Right renal pelvis (tissue), 4 donors: ENCODE measurements around the gene SGCA. TPM values are rescaled to one million over a fixed set of nuclear protein-coding genes. Genes with fewer than 3 reads are reported as not detected.

ENCODE experiments used
- DNase-seq, 4 donors: peaks; one replicate each; pipeline ENCODE4 v3.0.0-alpha.2; 2013; ENCODE audit warnings: low read depth in 4 of 4, low spot score in 3 of 4, missing footprints in 1 of 4
- polyA plus RNA-seq, 4 donors: library from polyadenylated mRNA; unstranded; fragments of 120-200 nt; gene quantifications; one replicate each; pipeline ENCODE4 v1.2.1, GENCODE V29; 2013; ENCODE audit not compliant: insufficient read length in 4 of 4

SGCA gene
- polyA plus RNA-seq, 4 donors, result 0.79 to 1.2 (median 1.0) TPM

- no peak for DNase-seq
Observed at GRCh38 chr17:50133769-50134099, 32.1 kb upstream of the SGCA start.

GRCh38 chr17:50134206-50135110 lies 31.3 kb upstream of the SGCA start:
- no peak for DNase-seq

- no peak for DNase-seq
Observed at GRCh38 chr17:50135316-50136095, 30.3 kb upstream of the SGCA start.

GRCh38 chr17:50136096-50136687 lies 29.6 kb upstream of the SGCA start:
- no peak for DNase-seq

- no peak for DNase-seq
Observed at GRCh38 chr17:50137042-50137441, 28.8 kb upstream of the SGCA start.

- no peak for DNase-seq
Observed at GRCh38 chr17:50139185-50139783, 26.5 kb upstream of the SGCA start.

- no peak for DNase-seq
Observed at GRCh38 chr17:50139950-50140885, 25.6 kb upstream of the SGCA start.

GRCh38 chr17:50141026-50141744 lies 24.6 kb upstream of the SGCA start:
- no peak for DNase-seq

GRCh38 chr17:50141745-50142110 lies 24.1 kb upstream of the SGCA start:
- no peak for DNase-seq

GRCh38 chr17:50143461-50144176 lies 22.2 kb upstream of the SGCA start:
- no peak for DNase-seq

- DNase-seq, result no peak
Observed at GRCh38 chr17:50144355-50144754, 21.4 kb upstream of the SGCA start.

- DNase-seq, result no peak
Observed at GRCh38 chr17:50144845-50145531, 20.8 kb upstream of the SGCA start.

- no peak for DNase-seq
Observed at GRCh38 chr17:50145532-50146229, 20.1 kb upstream of the SGCA start.

GRCh38 chr17:50146230-50146926 lies 19.4 kb upstream of the SGCA start:
- DNase-seq, result no peak

GRCh38 chr17:50146927-50147665 lies 18.7 kb upstream of the SGCA start:
- DNase-seq, result no peak

GRCh38 chr17:50147841-50148225 lies 18.0 kb upstream of the SGCA start:
- no peak for DNase-seq
